22Rv1 (cell line): ENCODE data around the gene GSS.

Experiments
- H3K27ac ChIP-seq: fragments of 450-650 bp; 2 replicates; pipeline ENCODE4 v1.5.1; 2017
- ZFX ChIP-seq: fragments of 450-650 bp; IDR thresholded peaks from 2 replicates; pipeline ENCODE4 v1.6.1; 2017; ENCODE audit warnings: antibody characterized with exemption, borderline replicate concordance
- TF ChIP-seq, protein P1 (sequence below): fragments of 450-650 bp; IDR thresholded peaks from 2 replicates; pipeline ENCODE4 v1.5.1; 2017; ENCODE audit warnings: mild to moderate bottlenecking

GSS gene

DNA sequence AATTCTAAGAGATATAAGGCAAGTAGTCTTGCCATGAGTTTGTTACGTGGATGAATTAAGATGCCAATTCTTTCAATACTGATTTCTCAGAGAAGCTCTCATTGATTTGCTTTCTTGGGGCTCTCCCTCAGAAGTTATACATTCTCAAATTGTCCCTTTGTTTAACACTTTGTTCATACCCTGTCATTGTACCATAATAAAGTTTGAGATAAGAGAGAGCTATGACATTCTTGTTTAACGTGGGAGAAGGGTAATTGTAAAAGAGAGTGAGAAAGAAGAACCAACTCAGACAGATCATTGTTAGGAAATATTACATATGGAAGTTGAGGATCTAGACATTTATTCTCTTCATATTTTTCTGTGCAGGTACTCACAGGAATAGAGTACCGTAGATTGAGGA lies 60.1 kb downstream of the GSS start:
- H3K27ac ChIP-seq, result no peak overlapping the region
- no peak for TF ChIP-seq ZFX
- TF ChIP-seq, protein P1, sequence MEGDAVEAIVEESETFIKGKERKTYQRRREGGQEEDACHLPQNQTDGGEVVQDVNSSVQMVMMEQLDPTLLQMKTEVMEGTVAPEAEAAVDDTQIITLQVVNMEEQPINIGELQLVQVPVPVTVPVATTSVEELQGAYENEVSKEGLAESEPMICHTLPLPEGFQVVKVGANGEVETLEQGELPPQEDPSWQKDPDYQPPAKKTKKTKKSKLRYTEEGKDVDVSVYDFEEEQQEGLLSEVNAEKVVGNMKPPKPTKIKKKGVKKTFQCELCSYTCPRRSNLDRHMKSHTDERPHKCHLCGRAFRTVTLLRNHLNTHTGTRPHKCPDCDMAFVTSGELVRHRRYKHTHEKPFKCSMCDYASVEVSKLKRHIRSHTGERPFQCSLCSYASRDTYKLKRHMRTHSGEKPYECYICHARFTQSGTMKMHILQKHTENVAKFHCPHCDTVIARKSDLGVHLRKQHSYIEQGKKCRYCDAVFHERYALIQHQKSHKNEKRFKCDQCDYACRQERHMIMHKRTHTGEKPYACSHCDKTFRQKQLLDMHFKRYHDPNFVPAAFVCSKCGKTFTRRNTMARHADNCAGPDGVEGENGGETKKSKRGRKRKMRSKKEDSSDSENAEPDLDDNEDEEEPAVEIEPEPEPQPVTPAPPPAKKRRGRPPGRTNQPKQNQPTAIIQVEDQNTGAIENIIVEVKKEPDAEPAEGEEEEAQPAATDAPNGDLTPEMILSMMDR, result no peak

DNA sequence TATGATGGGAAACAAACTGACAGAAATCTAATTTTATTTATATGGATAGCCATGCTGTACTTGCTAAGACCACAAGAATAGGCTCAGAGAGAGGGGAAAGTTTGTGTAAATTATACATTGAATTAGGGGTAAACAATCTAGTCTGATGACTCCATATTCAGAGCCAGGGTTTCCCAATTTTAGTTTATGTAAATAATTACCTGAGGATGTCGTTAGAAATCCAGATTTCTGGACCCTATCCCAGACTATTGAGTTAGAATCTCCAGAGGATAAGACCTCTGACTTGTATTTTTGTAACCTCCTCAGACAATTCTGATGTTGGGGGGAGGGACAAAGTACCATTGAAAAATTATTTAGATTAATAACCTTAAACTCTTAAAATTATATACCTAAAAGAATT lies 60.9 kb downstream of the GSS start:
- no peak overlapping the region for H3K27ac ChIP-seq
- TF ChIP-seq, protein P1, result no peak

DNA sequence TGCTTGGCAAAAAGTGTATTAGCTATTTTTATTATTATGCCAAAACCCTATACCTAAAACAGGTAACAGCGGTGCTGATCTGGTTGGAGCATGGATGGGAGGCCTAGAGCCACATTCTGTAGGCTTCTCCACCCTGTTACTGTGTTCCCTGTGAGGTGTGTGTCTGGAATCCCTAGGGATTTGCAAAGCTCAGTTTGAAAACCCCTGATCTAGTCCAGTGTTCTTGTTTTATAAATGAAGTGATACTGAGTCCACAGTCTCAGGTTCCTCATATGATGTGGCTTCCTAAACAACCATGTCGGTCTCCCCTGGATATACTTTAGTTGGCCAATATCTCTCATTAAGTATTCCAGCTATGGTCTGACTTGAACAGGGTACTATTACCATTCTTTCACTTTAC lies 62.9 kb downstream of the GSS start:
- no peak overlapping the region for H3K27ac ChIP-seq
- no peak for TF ChIP-seq ZFX
- TF ChIP-seq, protein P1, result no peak

DNA sequence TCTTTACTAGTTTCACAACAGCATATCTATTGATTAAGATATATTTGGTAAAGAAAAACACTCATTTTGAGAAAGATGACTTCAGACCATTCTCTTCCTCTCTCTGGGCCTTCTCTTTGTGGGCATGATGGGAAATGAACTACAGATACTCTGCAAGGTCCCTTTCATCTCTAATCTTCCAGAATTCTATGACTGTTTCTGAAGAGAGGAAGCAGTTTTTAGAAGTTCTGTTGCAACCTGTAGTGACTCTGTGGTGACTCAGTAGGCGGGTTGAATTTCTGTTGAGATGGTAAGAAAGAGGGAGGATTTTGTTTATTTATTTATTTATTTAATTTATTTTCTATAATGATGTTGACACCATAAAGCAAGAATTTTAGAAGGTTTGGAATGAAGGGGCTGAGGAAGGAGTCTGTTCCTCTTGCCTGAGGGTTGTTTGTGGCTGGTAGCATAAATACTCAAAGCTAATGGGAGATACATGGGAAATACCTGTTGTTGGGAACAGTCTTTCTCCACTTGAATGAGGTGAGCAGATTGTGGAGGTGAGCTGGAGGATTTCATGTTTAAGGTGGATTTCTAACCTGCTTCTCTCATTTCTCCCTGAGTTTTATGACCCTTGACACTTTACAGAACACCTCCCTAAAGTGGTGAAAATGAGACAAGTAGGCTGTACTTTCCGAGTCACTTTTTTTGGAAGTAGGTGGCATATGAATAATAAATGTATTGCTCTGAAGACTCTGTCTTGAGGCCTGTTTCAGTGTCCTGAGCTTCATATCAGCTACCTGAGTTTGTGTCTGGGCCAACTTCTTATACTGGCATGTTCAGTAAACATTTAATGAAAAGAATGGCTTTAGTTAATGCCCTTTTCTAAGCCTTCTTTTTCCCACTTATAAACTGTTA lies 64.2 kb downstream of the GSS start:
- no peak overlapping the region for H3K27ac ChIP-seq
- TF ChIP-seq ZFX, result no peak
- TF ChIP-seq, protein P1, result no peak

DNA sequence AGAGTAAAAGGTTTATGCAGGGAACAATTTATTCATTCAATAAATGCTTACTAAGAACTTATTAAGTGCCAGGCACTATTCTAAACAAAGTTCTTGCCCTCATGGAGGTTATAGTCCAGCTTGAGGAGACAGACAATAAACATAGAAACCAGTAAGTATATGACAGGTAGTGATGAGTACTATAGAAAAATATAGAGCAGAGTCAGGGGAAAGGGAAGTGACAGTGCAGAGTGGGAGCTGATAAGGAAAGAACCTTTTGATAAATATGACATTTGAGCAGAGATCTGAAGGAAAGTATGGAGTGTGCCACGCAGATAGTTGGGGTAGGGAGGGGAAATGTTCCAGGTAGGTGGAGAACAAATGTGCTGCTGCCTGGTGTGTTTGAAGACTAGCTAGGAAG lies 67.1 kb downstream of the GSS start:
- no peak for TF ChIP-seq ZFX
- TF ChIP-seq, protein P1, result no peak

DNA sequence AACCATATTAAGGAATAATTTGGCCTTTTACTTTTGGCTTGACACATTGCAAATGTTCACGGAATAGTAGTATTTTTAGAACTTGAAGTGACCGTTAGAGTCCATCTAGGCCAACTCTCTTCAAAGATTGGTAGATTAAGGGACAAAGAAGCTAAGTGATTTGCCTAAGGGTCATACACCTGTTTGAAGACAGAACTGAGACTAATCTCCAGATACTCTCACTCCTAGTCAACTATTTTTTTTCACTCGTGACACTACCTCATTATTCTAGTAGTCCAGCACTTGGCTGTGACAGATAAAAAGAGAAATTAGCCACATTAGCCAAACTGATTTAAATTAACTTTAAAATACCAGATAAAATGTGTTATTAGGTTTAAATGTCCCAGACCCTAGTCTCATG lies 68.6 kb downstream of the GSS start:
- peak overlapping the region; percentile 57 for H3K27ac ChIP-seq
- TF ChIP-seq, protein P1, result no peak
- no peak for TF ChIP-seq ZFX

More for the DNA sequence above, 67.1 kb downstream of the GSS start:
- no peak overlapping the region for H3K27ac ChIP-seq

DNA sequence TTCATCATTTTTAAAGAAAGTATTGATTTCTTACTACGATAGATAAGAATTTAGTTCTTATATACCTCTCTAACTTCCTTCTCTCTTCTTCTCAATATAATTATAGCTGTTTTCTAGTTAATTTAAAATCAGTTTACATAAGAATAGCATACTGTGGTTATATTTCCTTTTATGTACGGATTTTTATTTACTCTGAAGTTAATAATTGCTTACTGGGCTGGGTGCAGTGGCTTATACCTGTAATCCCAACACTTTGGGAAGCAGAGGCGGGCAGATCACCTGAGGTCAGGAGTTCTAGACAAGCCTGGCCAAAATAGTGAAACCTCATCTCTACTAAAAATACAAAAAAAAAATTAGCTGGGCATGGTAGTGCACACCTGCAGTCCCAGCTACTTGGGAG lies 69.5 kb downstream of the GSS start:
- peak overlapping the region; percentile 57 for H3K27ac ChIP-seq
- TF ChIP-seq, protein P1, result no peak
- no peak for TF ChIP-seq ZFX
